ENCODE results near the gene CTAGE9.

DNA sequence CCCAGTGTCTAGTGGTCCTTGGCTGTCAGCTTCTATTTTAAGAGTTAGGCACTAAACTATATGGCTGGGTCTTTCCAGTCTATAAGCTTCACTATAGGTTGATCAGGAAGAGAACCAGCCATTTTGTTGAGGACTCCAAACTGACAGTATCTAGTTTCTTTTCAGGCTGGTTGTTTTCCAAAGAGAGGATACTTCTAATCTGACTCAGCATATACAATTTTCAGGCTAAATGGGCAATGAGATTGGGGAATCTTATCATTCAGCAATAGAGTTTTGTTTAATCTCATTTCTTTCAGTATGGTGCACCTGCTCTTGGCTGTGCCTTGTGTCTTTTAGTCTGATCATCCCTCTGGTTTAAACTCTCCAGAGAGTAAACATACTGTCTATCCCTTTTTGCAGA lies 20.4 kb upstream of the CTAGE9 start:
- TF ChIP-seq RBBP5 (IDR thresholded peaks at IDR 0.05; ENCODE audit: borderline replicate concordance, low read depth, low read length): no peak
- TF ChIP-seq SP2 (IDR thresholded peaks at IDR 0.05; ENCODE audit: low read length): no peak
- TF ChIP-seq, protein P1, sequence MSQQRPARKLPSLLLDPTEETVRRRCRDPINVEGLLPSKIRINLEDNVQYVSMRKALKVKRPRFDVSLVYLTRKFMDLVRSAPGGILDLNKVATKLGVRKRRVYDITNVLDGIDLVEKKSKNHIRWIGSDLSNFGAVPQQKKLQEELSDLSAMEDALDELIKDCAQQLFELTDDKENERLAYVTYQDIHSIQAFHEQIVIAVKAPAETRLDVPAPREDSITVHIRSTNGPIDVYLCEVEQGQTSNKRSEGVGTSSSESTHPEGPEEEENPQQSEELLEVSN (IDR thresholded peaks at IDR 0.05): no peak
- TF ChIP-seq SIN3A (conservative IDR thresholded peaks at IDR 0.05 in 1 of 2, IDR thresholded peaks at IDR 0.05 in 1 of 2; ENCODE audit: low read depth in 1 of 2, low read length in 2 of 2): no peak
- TF ChIP-seq, protein P2, sequence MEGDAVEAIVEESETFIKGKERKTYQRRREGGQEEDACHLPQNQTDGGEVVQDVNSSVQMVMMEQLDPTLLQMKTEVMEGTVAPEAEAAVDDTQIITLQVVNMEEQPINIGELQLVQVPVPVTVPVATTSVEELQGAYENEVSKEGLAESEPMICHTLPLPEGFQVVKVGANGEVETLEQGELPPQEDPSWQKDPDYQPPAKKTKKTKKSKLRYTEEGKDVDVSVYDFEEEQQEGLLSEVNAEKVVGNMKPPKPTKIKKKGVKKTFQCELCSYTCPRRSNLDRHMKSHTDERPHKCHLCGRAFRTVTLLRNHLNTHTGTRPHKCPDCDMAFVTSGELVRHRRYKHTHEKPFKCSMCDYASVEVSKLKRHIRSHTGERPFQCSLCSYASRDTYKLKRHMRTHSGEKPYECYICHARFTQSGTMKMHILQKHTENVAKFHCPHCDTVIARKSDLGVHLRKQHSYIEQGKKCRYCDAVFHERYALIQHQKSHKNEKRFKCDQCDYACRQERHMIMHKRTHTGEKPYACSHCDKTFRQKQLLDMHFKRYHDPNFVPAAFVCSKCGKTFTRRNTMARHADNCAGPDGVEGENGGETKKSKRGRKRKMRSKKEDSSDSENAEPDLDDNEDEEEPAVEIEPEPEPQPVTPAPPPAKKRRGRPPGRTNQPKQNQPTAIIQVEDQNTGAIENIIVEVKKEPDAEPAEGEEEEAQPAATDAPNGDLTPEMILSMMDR (IDR thresholded peaks at IDR 0.05; ENCODE audit: control extremely low read depth in 1 of 3, insufficient read depth in 1 of 3, low read depth in 1 of 3, low read length in 3 of 3): no peak
- TF ChIP-seq, protein P3, sequence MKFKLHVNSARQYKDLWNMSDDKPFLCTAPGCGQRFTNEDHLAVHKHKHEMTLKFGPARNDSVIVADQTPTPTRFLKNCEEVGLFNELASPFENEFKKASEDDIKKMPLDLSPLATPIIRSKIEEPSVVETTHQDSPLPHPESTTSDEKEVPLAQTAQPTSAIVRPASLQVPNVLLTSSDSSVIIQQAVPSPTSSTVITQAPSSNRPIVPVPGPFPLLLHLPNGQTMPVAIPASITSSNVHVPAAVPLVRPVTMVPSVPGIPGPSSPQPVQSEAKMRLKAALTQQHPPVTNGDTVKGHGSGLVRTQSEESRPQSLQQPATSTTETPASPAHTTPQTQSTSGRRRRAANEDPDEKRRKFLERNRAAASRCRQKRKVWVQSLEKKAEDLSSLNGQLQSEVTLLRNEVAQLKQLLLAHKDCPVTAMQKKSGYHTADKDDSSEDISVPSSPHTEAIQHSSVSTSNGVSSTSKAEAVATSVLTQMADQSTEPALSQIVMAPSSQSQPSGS (IDR thresholded peaks at IDR 0.05; ENCODE audit: low read length): no peak
- no peak for TF ChIP-seq EZH2 (IDR thresholded peaks at IDR 0.05; ENCODE audit: low read depth, low read length, severe bottlenecking)
- TF ChIP-seq SP1 (IDR thresholded peaks at IDR 0.05; ENCODE audit: low read depth, low read length): no peak
